GM19351 (cell line): Measurements from ENCODE around the gene PA2G4.
"Not testable (repeated sequence)": the region's sequence is repeated elsewhere in the genome, so short reads cannot be mapped to it uniquely, and the experiment has no call there.

Source experiments
- ATAC-seq: cut with Tn5 transposase; IDR thresholded peaks from one replicate; pipeline ENCODE4 v1.9.1; 2021; ENCODE audit warnings: mild to moderate bottlenecking, moderate library complexity; ENCODE audit not compliant: unreplicated experiment

Gene PA2G4

GRCh38 chr12:56104109-56104814, at the start of gene PA2G4:
PA2G4 (plus strand) TSS chr12:56104559; CDS start chr12:56104738, 179 bp downstream.
- ATAC-seq, result peak; percentile 94

GRCh38 chr12:56059964-56060363, 44.4 kb upstream of the PA2G4 start:
- ATAC-seq, result not testable (repeated sequence)

GRCh38 chr12:56061982-56062381, 42.4 kb upstream of the PA2G4 start:
- ATAC-seq, result no peak

DNA sequence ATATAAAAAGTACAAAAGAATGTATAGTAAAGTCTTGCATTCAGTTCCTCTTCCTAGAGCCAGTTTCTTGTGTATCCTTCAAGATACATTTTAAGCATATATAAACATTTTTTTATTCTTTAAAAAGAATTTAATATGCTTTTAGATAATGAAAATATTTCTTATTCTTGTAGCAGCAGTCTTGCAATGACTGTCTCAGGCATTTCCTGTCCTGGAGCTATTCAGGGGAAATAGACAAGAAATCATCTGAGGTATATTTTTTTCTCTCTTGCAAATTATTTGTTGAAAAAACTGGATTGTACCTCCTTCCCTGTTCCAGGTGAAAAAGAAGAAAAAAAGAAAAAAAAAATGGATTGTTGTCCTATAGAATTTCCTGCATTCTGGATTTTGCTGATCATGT, 41.4 kb upstream of the PA2G4 start:
- ATAC-seq, result no peak

GRCh38 chr12:56071648-56072047, 32.7 kb upstream of the PA2G4 start:
- ATAC-seq, result no peak

DNA sequence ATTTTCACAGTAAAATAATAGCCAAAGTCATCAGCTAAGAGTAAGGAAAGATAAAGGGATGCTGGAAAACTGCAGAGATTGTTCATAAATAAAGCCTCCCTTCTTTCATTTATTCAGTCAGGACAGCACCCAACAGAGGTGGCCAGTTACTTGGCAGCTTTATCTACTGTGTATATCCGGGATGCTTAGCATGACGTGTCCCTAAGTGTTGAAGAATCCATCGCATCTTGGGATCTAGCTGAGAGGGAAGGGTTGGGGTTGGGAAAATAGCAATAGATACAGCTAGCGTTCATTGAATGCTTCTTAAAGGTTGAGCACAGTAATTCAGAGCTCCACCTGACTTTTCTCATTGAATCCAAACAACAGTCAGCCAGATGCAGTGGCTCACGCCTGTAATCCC, 30.0 kb upstream of the PA2G4 start:
- no peak for ATAC-seq

- ATAC-seq, result not testable (repeated sequence)
Observed at GRCh38 chr12:56077966-56078365, 26.4 kb upstream of the PA2G4 start.

GRCh38 chr12:56078427-56078826, 25.9 kb upstream of the PA2G4 start:
- ATAC-seq, result no peak

- peak; percentile 79 for ATAC-seq
Observed at GRCh38 chr12:56078931-56079722, 25.2 kb upstream of the PA2G4 start.

GRCh38 chr12:56079723-56080555, 24.4 kb upstream of the PA2G4 start, which contains the start of gene ERBB3:
ERBB3 (plus strand) TSS chr12:56080165; CDS start chr12:56080301, 136 bp downstream.
- ATAC-seq, result peak; percentile 33

GRCh38 chr12:56080556-56081138, 23.7 kb upstream of the PA2G4 start:
- ATAC-seq, result no peak

GRCh38 chr12:56081393-56082347, 22.7 kb upstream of the PA2G4 start:
- ATAC-seq, result no peak

- ATAC-seq, result no peak
Observed at GRCh38 chr12:56082382-56082781, 22.0 kb upstream of the PA2G4 start.

GRCh38 chr12:56082967-56083366, 21.4 kb upstream of the PA2G4 start:
- no peak for ATAC-seq

DNA sequence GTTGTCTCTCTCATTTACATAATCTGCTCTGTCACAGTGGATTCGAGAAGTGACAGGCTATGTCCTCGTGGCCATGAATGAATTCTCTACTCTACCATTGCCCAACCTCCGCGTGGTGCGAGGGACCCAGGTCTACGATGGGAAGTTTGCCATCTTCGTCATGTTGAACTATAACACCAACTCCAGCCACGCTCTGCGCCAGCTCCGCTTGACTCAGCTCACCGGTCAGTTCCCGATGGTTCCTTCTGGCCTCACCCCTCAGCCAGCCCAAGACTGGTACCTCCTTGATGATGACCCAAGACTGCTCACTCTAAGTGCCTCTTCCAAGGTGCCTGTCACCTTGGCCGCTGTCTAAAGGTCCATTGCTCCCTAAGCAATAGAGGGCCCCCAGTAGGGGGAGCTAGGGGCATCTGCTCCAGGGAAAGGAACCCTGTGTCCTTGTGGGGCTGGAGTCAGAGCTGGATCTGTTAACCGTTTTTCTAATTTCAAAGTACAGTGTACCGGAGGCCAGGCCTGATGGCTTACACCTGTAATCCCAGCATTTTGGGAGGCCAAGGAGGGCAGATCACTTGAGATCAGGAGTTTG, 19.3 kb upstream of the PA2G4 start:
- ATAC-seq, result no peak

DNA sequence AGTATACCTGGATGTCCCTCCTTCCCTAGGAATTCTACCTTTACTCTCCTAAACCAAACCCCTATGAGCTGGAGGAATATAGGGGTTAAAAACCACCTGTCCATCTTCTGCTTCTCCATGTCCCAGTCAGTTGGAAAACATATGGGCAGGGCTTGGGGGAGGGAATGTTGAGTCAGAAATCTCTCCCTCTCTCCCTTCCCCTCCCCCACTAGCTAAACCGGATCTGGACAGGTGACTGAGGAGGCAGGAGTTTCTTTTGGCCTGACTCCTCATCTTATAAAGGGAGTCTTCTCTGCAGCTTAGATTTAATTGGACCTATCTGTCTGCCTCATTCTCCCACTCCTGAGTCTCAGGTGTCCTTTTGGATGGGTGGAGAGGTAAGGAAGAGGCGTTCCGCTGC, 18.3 kb upstream of the PA2G4 start:
- no peak for ATAC-seq

DNA sequence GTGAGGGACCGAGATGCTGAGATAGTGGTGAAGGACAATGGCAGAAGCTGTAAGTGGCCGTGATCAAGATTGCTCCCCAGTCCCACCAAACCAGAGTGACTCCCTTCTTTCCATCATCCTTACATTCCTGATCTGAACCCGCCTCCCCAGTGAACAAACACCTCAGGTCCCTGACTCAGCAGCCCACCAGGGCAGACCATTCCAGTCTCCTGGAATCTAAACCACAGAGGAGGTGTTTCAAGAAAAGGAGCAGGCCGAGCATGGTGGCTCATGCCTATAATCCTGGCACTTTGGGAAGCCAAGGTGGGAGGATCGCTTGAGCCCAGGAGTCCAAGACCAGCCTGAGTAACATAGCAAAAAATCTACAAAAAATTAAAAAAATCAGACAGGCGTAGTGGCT, 17.8 kb upstream of the PA2G4 start:
- ATAC-seq, result no peak

DNA sequence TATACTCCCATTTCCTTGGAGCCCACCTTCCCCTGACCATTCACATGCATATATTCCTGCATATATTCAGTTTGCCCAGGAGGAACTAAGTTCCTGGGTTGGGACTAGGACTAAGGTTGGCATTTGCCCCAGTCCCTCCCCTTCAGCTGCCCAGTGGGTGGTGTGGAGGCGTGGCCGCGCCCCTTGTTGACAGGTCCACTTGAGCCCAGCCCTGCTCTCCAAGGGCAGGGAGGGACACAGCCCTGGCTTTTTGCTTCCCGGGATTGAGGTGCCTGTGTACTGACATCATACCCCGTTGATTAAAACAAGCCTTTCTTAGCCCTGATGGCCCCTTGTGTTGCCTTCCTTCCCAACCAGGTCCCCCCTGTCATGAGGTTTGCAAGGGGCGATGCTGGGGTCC, 17.1 kb upstream of the PA2G4 start:
- ATAC-seq, result no peak

- no peak for ATAC-seq
Observed at GRCh38 chr12:56097738-56098137, 6.6 kb upstream of the PA2G4 start.
